ENCODE measurements around the gene PPP2R5C. TPM values are rescaled to one million over a fixed set of nuclear protein-coding genes. Genes with fewer than 3 reads are reported as not detected.

PPP2R5C gene
- total and polyA plus RNA-seq, 11 donors, result 99.4 to 248 (median 204) TPM

DNA sequence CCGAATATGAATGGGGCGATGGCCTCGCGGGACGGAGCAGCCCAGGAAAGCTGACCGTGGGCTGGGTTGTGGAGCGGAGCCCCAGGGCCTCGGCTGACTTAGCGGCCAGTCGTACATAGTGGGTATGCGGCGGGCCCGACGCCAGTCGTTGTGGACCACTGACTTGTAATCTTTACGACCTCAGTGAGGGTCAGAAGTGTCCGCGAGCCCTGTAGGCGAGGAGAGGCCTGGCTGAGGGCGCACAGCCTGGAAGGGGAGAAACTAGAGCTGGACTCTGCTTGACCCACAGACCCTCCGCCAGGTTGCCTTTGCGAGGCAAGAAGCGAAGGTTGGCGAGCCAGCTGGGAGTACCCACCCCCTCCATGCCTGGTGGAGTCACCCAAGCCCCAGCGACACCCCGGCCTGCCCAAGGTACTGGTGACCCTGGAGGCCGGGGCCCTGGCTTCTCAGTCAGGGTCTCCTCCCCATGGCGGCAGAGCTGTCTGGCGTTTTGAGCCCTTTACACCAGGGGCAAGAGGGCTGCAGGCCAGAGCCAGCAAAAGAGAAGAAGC is 187.2 kb downstream of the PPP2R5C start:
- peak in 1 of 5 donors; percentile 77 for DNase-seq
- intact Hi-C loops (cut with DNase I), result loop anchor here in 7 of 10 donors (1.0 to 10.0 kb wide), 5 partner anchors 16 to 188 kb away; partner anchors contain the start of genes PPP2R5C (in 5 of the 7) and DYNC1H1 (in 2 of the 7)
- peak in 1 of 4 donors; percentile 0 for ATAC-seq

DNA sequence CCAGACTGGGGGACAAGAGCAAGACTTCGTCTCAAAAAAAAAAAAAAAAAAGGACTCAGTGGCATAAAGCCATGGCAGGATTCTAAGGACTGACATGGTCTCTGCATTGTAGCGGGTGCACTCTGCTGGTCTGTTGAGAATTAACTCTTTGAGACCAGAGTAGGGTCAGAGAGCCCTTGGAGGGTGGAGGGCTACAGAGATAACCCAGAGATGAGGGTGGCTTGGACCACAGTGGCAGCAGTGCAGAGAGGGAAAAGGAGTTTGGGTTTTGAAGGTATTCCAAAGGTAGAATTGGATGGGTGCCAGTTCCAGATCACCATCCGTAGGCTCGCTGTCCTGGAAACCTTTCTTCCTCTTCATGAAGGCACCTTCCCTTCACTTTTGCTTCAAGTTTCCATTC is 188.6 kb downstream of the PPP2R5C start:
- H3K4me3 ChIP-seq, result no peak overlapping the region
- H3K36me3 ChIP-seq, result no peaks in the 10 kb centered on the region
- no peaks in the 10 kb centered on the region for H3K9me3 ChIP-seq
- ATAC-seq, result no peak
- intact Hi-C loops (cut with DNase I), result loop anchor here in 2 of 10 donors (10.0 kb wide), 2 partner anchors 235 to 245 kb away; no protein-coding TSS in a partner anchor
- H3K27ac ChIP-seq, result no peak overlapping the region
- 46 to 64% (median 53%) methylated on average over 4 of the region's 4 CpGs for WGBS, 4 donors
- no peaks in the 10 kb centered on the region for H3K27me3 ChIP-seq
- peaks cover 0 to 25% (median 13%) of the 10 kb centered on the region in 12 donors for H3K4me1 ChIP-seq
- no peak for DNase-seq
- TF ChIP-seq POLR2A (IDR thresholded peaks at IDR 0.05), result no peak
- TF ChIP-seq, protein P1, sequence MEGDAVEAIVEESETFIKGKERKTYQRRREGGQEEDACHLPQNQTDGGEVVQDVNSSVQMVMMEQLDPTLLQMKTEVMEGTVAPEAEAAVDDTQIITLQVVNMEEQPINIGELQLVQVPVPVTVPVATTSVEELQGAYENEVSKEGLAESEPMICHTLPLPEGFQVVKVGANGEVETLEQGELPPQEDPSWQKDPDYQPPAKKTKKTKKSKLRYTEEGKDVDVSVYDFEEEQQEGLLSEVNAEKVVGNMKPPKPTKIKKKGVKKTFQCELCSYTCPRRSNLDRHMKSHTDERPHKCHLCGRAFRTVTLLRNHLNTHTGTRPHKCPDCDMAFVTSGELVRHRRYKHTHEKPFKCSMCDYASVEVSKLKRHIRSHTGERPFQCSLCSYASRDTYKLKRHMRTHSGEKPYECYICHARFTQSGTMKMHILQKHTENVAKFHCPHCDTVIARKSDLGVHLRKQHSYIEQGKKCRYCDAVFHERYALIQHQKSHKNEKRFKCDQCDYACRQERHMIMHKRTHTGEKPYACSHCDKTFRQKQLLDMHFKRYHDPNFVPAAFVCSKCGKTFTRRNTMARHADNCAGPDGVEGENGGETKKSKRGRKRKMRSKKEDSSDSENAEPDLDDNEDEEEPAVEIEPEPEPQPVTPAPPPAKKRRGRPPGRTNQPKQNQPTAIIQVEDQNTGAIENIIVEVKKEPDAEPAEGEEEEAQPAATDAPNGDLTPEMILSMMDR (IDR thresholded peaks at IDR 0.05), result no peak

More for the DNA sequence above, 187.2 kb downstream of the PPP2R5C start:
- 8 to 20% (median 13%) methylated on average over 10 to 29 of the region's 29 CpGs for WGBS, 4 donors
- Histone ChIP-seq H3K4me1 (peaks cover 0 to 25% (median 13%) of the 10 kb centered on the region in 12 donors), H3K4me3 (peak overlapping the region; percentile 62 to 91 (median 74)), H3K27me3 (no peaks in the 10 kb centered on the region), H3K27ac (peak overlapping the region; percentile 71 to 100 (median 96)), H3K9me3 (no peaks in the 10 kb centered on the region), H3K36me3 (no peaks in the 10 kb centered on the region)
- TF ChIP-seq POLR2A (IDR thresholded peaks at IDR 0.05), result no peak
- TF ChIP-seq, protein P1 (IDR thresholded peaks at IDR 0.05), result no peak

DNA sequence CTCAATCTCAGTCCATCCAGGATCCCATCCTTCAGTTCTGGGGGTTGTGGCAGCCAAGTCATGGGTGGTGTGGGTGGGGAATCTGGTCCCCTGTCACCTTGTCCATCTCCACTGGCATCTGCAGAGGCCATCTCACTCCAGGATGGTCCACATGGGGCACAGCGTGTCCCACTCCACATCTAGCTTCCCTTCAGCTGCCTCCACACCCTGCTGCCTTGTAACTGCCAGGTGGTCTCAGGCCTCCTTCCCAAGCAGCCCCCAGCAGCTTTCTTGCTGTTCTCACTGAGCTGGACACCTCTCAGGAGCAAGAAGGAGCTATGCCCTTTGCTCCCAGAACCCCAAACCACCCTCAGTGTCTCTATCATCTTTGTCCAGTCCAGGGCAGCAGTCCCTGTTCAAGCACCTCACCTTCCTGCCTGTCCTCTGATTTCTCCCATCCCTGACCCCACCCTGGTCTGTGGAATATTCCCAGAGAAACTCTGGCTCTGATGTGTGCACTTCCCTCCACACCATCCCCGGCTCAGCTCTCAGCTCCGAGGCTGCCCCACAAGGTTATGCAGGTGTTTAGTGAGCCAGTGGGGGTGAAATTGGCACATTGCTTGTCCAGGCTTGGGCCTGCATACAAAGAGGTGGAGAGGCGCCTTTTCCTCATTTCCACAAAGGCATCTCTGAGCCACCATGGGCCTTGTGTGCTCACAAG is 189.2 kb downstream of the PPP2R5C start:
- Histone ChIP-seq H3K4me3 (no peak overlapping the region), H3K27me3 (no peaks in the 10 kb centered on the region), H3K4me1 (peaks cover 0 to 25% (median 13%) of the 10 kb centered on the region in 12 donors), H3K9me3 (no peaks in the 10 kb centered on the region), H3K36me3 (no peaks in the 10 kb centered on the region), H3K27ac (no peak overlapping the region)
- ATAC-seq, result no peak
- 78 to 86% (median 83%) methylated on average over 4 of the region's 4 CpGs for WGBS, 4 donors
- TF ChIP-seq, protein P1 (IDR thresholded peaks at IDR 0.05), result no peak
- no peak for TF ChIP-seq POLR2A (IDR thresholded peaks at IDR 0.05)
- no peak for DNase-seq
- intact Hi-C loops (cut with DNase I), result loop anchor here in 2 of 10 donors (10.0 kb wide), 2 partner anchors 236 to 246 kb away; no protein-coding TSS in a partner anchor

DNA sequence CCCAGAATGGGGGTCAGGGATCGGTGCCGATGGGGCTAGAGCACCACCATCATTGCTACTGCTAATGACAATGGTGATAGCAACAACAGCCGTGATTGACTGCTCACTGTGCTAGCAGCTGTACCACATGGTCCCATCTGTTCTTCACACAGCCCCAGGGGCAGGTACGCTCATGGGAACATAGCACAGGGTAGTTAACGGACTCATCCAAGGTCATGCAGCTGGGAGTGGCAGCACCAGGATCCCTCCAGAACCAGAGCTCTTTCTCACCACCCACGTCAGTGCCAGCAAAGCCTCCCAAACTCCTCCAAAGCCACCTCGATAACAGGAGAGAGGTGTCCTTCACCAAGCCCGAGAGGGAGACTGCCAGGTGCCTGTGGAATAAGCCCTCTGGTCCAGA is 191.6 kb downstream of the PPP2R5C start:
- Histone ChIP-seq H3K27ac (no peak overlapping the region), H3K9me3 (no peaks in the 10 kb centered on the region), H3K27me3 (no peaks in the 10 kb centered on the region), H3K4me3 (no peak overlapping the region), H3K36me3 (no peaks in the 10 kb centered on the region), H3K4me1 (peaks cover 0 to 22% (median 12%) of the 10 kb centered on the region in 12 donors)
- WGBS, 4 donors, result 70 to 80% (median 78%) methylated on average over 8 of the region's 8 CpGs
- ATAC-seq (no peak), DNase-seq (no peak)
- TF ChIP-seq, protein P1 (IDR thresholded peaks at IDR 0.05), result no peak
- no peak for TF ChIP-seq POLR2A (IDR thresholded peaks at IDR 0.05)
- intact Hi-C loops (cut with DNase I), result loop anchor here in 2 of 10 donors (10.0 kb wide), 2 partner anchors 238 to 248 kb away; no protein-coding TSS in a partner anchor
